ENCODE measurements around the gene AVPI1. TPM values are rescaled to one million over a fixed set of nuclear protein-coding genes. Genes with fewer than 3 reads are reported as not detected.

The AVPI1 gene
- total and polyA plus RNA-seq, 4 donors: 6.6 to 22.1 (median 11.9) TPM

- Histone ChIP-seq H3K9me3 (ENCODE audit: control insufficient read depth in 4 of 4, low read length in 3 of 4) (no peaks in the 10 kb centered on the region), H3K27ac (ENCODE audit: low read depth in 1 of 2, low read length in 2 of 2) (no peak overlapping the region), H3K4me3 (ENCODE audit: low read depth in 1 of 3, low read length in 3 of 3) (no peak overlapping the region), H3K27me3 (ENCODE audit: control insufficient read depth in 4 of 4, insufficient read depth in 4 of 4, low read length in 3 of 4) (no peaks in the 10 kb centered on the region), H3K36me3 (ENCODE audit: control insufficient read depth in 4 of 4, insufficient read depth in 3 of 4, low read depth in 1 of 4, low read length in 3 of 4) (peaks cover 2 to 19% (median 18%) of the 10 kb centered on the region in 4 donors), H3K9ac (ENCODE audit: low read depth in 1 of 2, low read length in 2 of 2) (no peak overlapping the region), H3K4me1 (ENCODE audit: control insufficient read depth in 4 of 4, insufficient read depth in 4 of 4, low read length in 3 of 4) (peaks cover 7 to 34% (median 19%) of the 10 kb centered on the region in 4 donors)
- TF ChIP-seq TAF1 (conservative IDR thresholded peaks at IDR 0.05): no peak
- no peak for TF ChIP-seq YY1 (IDR thresholded peaks at IDR 0.05)
- TF ChIP-seq CTCF (IDR thresholded peaks at IDR 0.05; ENCODE audit: low read depth, low read length, missing input control): no peak
- no peak for TF ChIP-seq FOXA1 (IDR thresholded peaks at IDR 0.05)
- TF ChIP-seq SP1 (IDR thresholded peaks at IDR 0.05): peak; percentile 31
- TF ChIP-seq JUND (IDR thresholded peaks at IDR 0.05): no peak
- TF ChIP-seq GABPA (IDR thresholded peaks at IDR 0.05 in 1 of 2, conservative IDR thresholded peaks at IDR 0.05 in 1 of 2): no peak
- peak; percentile 59 for TF ChIP-seq HNF4G (IDR thresholded peaks at IDR 0.05)
- no peak for TF ChIP-seq MAX (IDR thresholded peaks at IDR 0.05)
- TF ChIP-seq, protein P1, sequence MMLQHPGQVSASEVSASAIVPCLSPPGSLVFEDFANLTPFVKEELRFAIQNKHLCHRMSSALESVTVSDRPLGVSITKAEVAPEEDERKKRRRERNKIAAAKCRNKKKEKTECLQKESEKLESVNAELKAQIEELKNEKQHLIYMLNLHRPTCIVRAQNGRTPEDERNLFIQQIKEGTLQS (IDR thresholded peaks at IDR 0.05): no peak
- TF ChIP-seq EGR1 (IDR thresholded peaks at IDR 0.05; ENCODE audit: low read depth in 2 of 2): no peak
- no peak for TF ChIP-seq ZBTB33 (IDR thresholded peaks at IDR 0.05)
- TF ChIP-seq RAD21 (IDR thresholded peaks at IDR 0.05): no peak
- peak; percentile 15 for TF ChIP-seq NR2F2 (IDR thresholded peaks at IDR 0.05)
- TF ChIP-seq HNF4A (conservative IDR thresholded peaks at IDR 0.05): peak; percentile 80 to 90
- TF ChIP-seq RXRA (IDR thresholded peaks at IDR 0.05): peak in 1 of 2 donors; percentile 38
- DNase-seq (ENCODE audit: low spot score): no peak
- 59% methylated on average over 4 of the region's 4 CpGs for WGBS
These were observed 5.0 kb downstream of the AVPI1 start for GRCh38 chr10:97682042-97682441.

GRCh38 chr10:97679594-97679993, 7.4 kb downstream of the AVPI1 start:
- H3K36me3 ChIP-seq (ENCODE audit: control insufficient read depth in 4 of 4, insufficient read depth in 3 of 4, low read depth in 1 of 4, low read length in 3 of 4): peaks cover 7 to 36% (median 31%) of the 10 kb centered on the region in 4 donors
- H3K4me3 ChIP-seq (ENCODE audit: low read depth in 1 of 3, low read length in 3 of 3): no peak overlapping the region
- H3K27ac ChIP-seq (ENCODE audit: low read depth in 1 of 2, low read length in 2 of 2): no peak overlapping the region
- no peak for TF ChIP-seq HNF4A (conservative IDR thresholded peaks at IDR 0.05)
- no peak for TF ChIP-seq RAD21 (IDR thresholded peaks at IDR 0.05)
- TF ChIP-seq FOXA2 (IDR thresholded peaks at IDR 0.05): no peak
- TF ChIP-seq, protein P2, sequence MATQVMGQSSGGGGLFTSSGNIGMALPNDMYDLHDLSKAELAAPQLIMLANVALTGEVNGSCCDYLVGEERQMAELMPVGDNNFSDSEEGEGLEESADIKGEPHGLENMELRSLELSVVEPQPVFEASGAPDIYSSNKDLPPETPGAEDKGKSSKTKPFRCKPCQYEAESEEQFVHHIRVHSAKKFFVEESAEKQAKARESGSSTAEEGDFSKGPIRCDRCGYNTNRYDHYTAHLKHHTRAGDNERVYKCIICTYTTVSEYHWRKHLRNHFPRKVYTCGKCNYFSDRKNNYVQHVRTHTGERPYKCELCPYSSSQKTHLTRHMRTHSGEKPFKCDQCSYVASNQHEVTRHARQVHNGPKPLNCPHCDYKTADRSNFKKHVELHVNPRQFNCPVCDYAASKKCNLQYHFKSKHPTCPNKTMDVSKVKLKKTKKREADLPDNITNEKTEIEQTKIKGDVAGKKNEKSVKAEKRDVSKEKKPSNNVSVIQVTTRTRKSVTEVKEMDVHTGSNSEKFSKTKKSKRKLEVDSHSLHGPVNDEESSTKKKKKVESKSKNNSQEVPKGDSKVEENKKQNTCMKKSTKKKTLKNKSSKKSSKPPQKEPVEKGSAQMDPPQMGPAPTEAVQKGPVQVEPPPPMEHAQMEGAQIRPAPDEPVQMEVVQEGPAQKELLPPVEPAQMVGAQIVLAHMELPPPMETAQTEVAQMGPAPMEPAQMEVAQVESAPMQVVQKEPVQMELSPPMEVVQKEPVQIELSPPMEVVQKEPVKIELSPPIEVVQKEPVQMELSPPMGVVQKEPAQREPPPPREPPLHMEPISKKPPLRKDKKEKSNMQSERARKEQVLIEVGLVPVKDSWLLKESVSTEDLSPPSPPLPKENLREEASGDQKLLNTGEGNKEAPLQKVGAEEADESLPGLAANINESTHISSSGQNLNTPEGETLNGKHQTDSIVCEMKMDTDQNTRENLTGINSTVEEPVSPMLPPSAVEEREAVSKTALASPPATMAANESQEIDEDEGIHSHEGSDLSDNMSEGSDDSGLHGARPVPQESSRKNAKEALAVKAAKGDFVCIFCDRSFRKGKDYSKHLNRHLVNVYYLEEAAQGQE (IDR thresholded peaks at IDR 0.05): no peak
- TF ChIP-seq, protein P1 (IDR thresholded peaks at IDR 0.05): no peak
- WGBS: 96% methylated on average over 16 of the region's 16 CpGs
- peaks cover 7 to 23% (median 18%) of the 10 kb centered on the region in 4 donors for H3K4me1 ChIP-seq (ENCODE audit: control insufficient read depth in 4 of 4, insufficient read depth in 4 of 4, low read length in 3 of 4)
- no peaks in the 10 kb centered on the region for H3K27me3 ChIP-seq (ENCODE audit: control insufficient read depth in 4 of 4, insufficient read depth in 4 of 4, low read length in 3 of 4)
- no peaks in the 10 kb centered on the region for H3K9me3 ChIP-seq (ENCODE audit: control insufficient read depth in 4 of 4, low read length in 3 of 4)
- DNase-seq (ENCODE audit: low spot score): no peak
- no peak overlapping the region for H3K9ac ChIP-seq (ENCODE audit: low read depth in 1 of 2, low read length in 2 of 2)

All from liver (tissue), 9 donors.